Left ventricle myocardium inferior (tissue), 1 donor: ENCODE data around the gene RGS7. TPM values are rescaled to one million over a fixed set of nuclear protein-coding genes. Genes with fewer than 3 reads are reported as not detected.

Source experiments
- DNase-seq: peaks from one replicate; pipeline ENCODE4 v3.0.0-alpha.2; 2020
- H3K27ac ChIP-seq: fragments of 200-600 bp; replicated peaks from 2 replicates; pipeline ENCODE4 v1.8.0; 2021
- H3K27me3 ChIP-seq: fragments of 200-600 bp; 2 replicates; pipeline ENCODE4 v1.8.0; 2021; ENCODE audit warnings: low read depth
- H3K36me3 ChIP-seq: fragments of 200-600 bp; 2 replicates; pipeline ENCODE4 v1.8.0; 2021
- H3K4me1 ChIP-seq: fragments of 200-600 bp; 2 replicates; pipeline ENCODE4 v1.8.0; 2021
- H3K4me3 ChIP-seq: fragments of 200-600 bp; 2 replicates; pipeline ENCODE4 v1.8.0; 2021; ENCODE audit warnings: mild to moderate bottlenecking, moderate library complexity
- H3K9me3 ChIP-seq: fragments of 200-600 bp; replicated peaks from 2 replicates; pipeline ENCODE4 v1.8.0; 2021
- CTCF ChIP-seq: fragments of 200-600 bp; IDR thresholded peaks from 2 replicates; pipeline ENCODE4 v1.8.0; 2021; ENCODE audit warnings: antibody characterized with exemption, mild to moderate bottlenecking, borderline replicate concordance
- intact Hi-C: fragments of 100-400 bp; cut with micrococcal nuclease; formaldehyde crosslinking; loops from one replicate; pipeline ENCODE4 v1.11.0; 2022
- total RNA-seq: library from RNA; stranded (reverse); fragmentation: NEBNext Ultra II Directional; extraction: Animal tissue kit (Norgen Biotek cat#: 25700); gene quantifications from one replicate; pipeline ENCODE4 v1.2.1, GENCODE V29; 2021
- donor health status: DM: no; HTN: yes; CAD: no; lungs with severe emphysema.

RGS7 gene
- total RNA-seq, 1 donor from 2014 or later, result not detected

GRCh38 chr1:240866724-240867123 lies 490.3 kb downstream of the RGS7 start:
- Histone ChIP-seq H3K36me3 (no peaks in the 10 kb centered on the region), H3K4me1 (no peaks in the 10 kb centered on the region), H3K4me3 (no peak overlapping the region), H3K27ac (no peak overlapping the region), H3K9me3 (no peaks in the 10 kb centered on the region), H3K27me3 (no peaks in the 10 kb centered on the region)
- DNase-seq, result no peak
- intact Hi-C loops, result no loop called here
- TF ChIP-seq CTCF, result no peak

- H3K4me3 ChIP-seq, result no peak overlapping the region
- no peaks in the 10 kb centered on the region for H3K4me1 ChIP-seq
- H3K36me3 ChIP-seq, result no peaks in the 10 kb centered on the region
- no peaks in the 10 kb centered on the region for H3K27me3 ChIP-seq
- H3K27ac ChIP-seq, result no peak overlapping the region
- no peak for DNase-seq
- TF ChIP-seq CTCF, result no peak
- H3K9me3 ChIP-seq, result peaks cover 5% of the 10 kb centered on the region
- intact Hi-C loops, result no loop called here
These were observed 497.0 kb downstream of the RGS7 start for GRCh38 chr1:240860023-240860422.

- Histone ChIP-seq H3K9me3 (peaks cover 20% of the 10 kb centered on the region), H3K4me1 (no peaks in the 10 kb centered on the region), H3K27me3 (no peaks in the 10 kb centered on the region), H3K36me3 (no peaks in the 10 kb centered on the region), H3K27ac (no peak overlapping the region), H3K4me3 (no peak overlapping the region)
- no peak for DNase-seq
- intact Hi-C loops, result no loop called here
- TF ChIP-seq CTCF, result no peak
These were observed 502.6 kb downstream of the RGS7 start for GRCh38 chr1:240854367-240854766.

GRCh38 chr1:240847325-240847724 lies 509.7 kb downstream of the RGS7 start:
- DNase-seq, result no peak
- Histone ChIP-seq H3K4me3 (no peak overlapping the region), H3K36me3 (no peaks in the 10 kb centered on the region), H3K27ac (no peak overlapping the region), H3K27me3 (no peaks in the 10 kb centered on the region), H3K4me1 (no peaks in the 10 kb centered on the region), H3K9me3 (peaks cover 21% of the 10 kb centered on the region)
- TF ChIP-seq CTCF, result no peak
- intact Hi-C loops, result no loop called here

GRCh38 chr1:240844486-240844885 lies 512.5 kb downstream of the RGS7 start:
- no peak for DNase-seq
- Histone ChIP-seq H3K4me3 (no peak overlapping the region), H3K9me3 (peaks cover 6% of the 10 kb centered on the region), H3K4me1 (no peaks in the 10 kb centered on the region), H3K36me3 (no peaks in the 10 kb centered on the region), H3K27me3 (no peaks in the 10 kb centered on the region), H3K27ac (no peak overlapping the region)
- no peak for TF ChIP-seq CTCF
- intact Hi-C loops, result no loop called here

DNA sequence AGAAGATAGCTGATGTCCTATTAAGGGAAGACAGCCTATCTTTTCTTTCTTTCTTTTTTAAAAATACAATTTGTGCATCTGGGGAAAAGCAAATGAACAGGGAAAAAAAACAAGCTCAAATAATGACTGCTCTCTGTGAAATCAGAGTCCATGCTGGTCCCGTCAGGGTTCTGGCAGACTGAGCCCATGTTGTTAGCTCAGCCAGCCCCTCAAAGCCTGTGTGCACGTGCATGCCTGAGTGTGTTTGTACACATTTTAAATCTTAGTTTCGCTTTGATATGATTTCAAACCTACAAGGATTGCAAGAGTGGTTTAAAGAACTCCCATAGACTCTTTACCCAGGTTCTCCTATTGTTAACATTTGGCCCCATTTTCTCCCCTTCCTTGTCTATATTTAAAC lies 513.2 kb downstream of the RGS7 start:
- Histone ChIP-seq H3K36me3 (no peaks in the 10 kb centered on the region), H3K4me1 (no peaks in the 10 kb centered on the region), H3K4me3 (no peak overlapping the region), H3K27ac (no peak overlapping the region), H3K9me3 (peaks cover 9% of the 10 kb centered on the region), H3K27me3 (no peaks in the 10 kb centered on the region)
- TF ChIP-seq CTCF, result no peak
- intact Hi-C loops, result no loop called here
- DNase-seq, result no peak
